Measurements from ENCODE around the gene CARHSP1. TPM values are rescaled to one million over a fixed set of nuclear protein-coding genes. Genes with fewer than 3 reads are reported as not detected.

Gene CARHSP1
- total and polyA plus RNA-seq, 2 of the 8 experiments (the other 6 are each of a cell fraction or from before 2014, with no cell fraction given), result 292 to 300 TPM

- Histone ChIP-seq H3K4ac (replicated peaks; ENCODE audit: insufficient read length, low read depth, low read length) (no peak overlapping the region), H2BK5ac (ENCODE audit: low read depth, low read length) (peak overlapping the region; percentile 16; the same call in 1 of the 2 replicates), H3K27ac (ENCODE audit: low read depth, low read length) (no peak overlapping the region), H2BK120ac (replicated peaks; ENCODE audit: low read depth, low read length) (no peak overlapping the region), H3K14ac (ENCODE audit: insufficient read length) (no peak overlapping the region), H3K36me3 (ENCODE audit: control insufficient read depth in 2 of 4, insufficient read depth in 4 of 4, low read length in 3 of 4) (no peaks in the 10 kb centered on the region), H4K8ac (ENCODE audit: extremely low read depth, insufficient read depth, low read length) (no peak overlapping the region), H2BK12ac (ENCODE audit: low read depth, low read length) (no peak overlapping the region), H3K56ac (replicated peaks; ENCODE audit: insufficient read length, low read depth, low read length) (no peak overlapping the region), H4K5ac (ENCODE audit: insufficient read length, low read depth, low read length) (no peak overlapping the region), H3K9me3 (ENCODE audit: insufficient read depth in 2 of 2, low read depth in 1 of 2, low read length in 1 of 2) (no peaks in the 10 kb centered on the region), H4K20me1 (replicated peaks in 1 of 2; ENCODE audit: control insufficient read depth in 1 of 2, insufficient read depth in 2 of 2, low read length in 2 of 2) (peaks cover 0 to 8% of the 10 kb centered on the region in 2 experiments), H2BK20ac (ENCODE audit: low read length) (no peak overlapping the region), H3K79me2 (ENCODE audit: control insufficient read depth in 1 of 2, insufficient read depth in 2 of 2, low read length in 2 of 2) (peaks cover 0 to 12% of the 10 kb centered on the region in 2 experiments; a peak in 2 of 4 replicates), H3K9ac (replicated peaks in 1 of 4; ENCODE audit: extremely low read depth in 1 of 4, low read depth in 3 of 4, low read length in 3 of 4) (no peak overlapping the region), H3K79me1 (ENCODE audit: low read depth, low read length) (peaks cover 4% of the 10 kb centered on the region), H3K4me2 (ENCODE audit: insufficient read depth in 1 of 2, low read depth in 2 of 2, low read length in 2 of 2) (no peak overlapping the region), H3K27me3 (replicated peaks in 1 of 4; ENCODE audit: control insufficient read depth in 3 of 4, extremely low read depth in 1 of 4, insufficient read depth in 3 of 4, low read length in 3 of 4) (no peaks in the 10 kb centered on the region), H3K23ac (ENCODE audit: insufficient read length) (no peak overlapping the region), H3K4me3 (ENCODE audit: extremely low read depth in 1 of 4, insufficient read depth in 2 of 4, low read depth in 3 of 4, low read length in 4 of 4) (no peak overlapping the region), H2BK15ac (ENCODE audit: low read length) (no peak overlapping the region), H2AFZ (ENCODE audit: low read length) (no peak overlapping the region), H4K91ac (replicated peaks; ENCODE audit: insufficient read length, low read length) (no peak overlapping the region), H3K18ac (ENCODE audit: extremely low read depth, low read length) (no peak overlapping the region), H3K4me1 (replicated peaks in 1 of 4; ENCODE audit: control insufficient read depth in 3 of 4, insufficient read depth in 4 of 4, low read length in 3 of 4) (peaks cover 0 to 4% (median 3%) of the 10 kb centered on the region in 4 experiments; a peak in 2 of 7 replicates), H2AK5ac (ENCODE audit: low read depth, low read length) (no peak overlapping the region), H3K23me2 (ENCODE audit: low read depth, low read length) (peaks cover 16% of the 10 kb centered on the region)
- ChIA-PET POLR2A (ENCODE audit: partially characterized antibody) (interaction anchor here (0.6 to 29.1 kb wide), 2 partner anchors 14 to 202 kb away, joined by 3 to 456 read pairs; partner anchors contain the start of gene CARHSP1), CTCF (ENCODE audit: partially characterized antibody) (interaction anchor here (0.6 to 10.5 kb wide), 10 partner anchors 9 to 305 kb away, joined by 3 to 90 read pairs (median 4); partner anchors contain the start of gene LITAFD)
- FAIRE-seq (no peak), DNase-seq (ENCODE audit: low read depth in 1 of 2, low spot score in 2 of 2) (no peak)
- 95% methylated on average over 5 of the region's 5 CpGs; no CpG with 5 or more reads in 1 of the 2 experiments for WGBS, 2 experiments (ENCODE audit: extremely low coverage in 1 of 2, insufficient coverage in 1 of 2, insufficient read length in 1 of 2, insufficient replicate concordance in 2 of 2, low coverage in 1 of 2, low lambda C conversion rate in 2 of 2, missing lambda C conversion rate in 1 of 2)
- TF ChIP-seq CBX8 (IDR thresholded peaks at IDR 0.05; ENCODE audit: borderline replicate concordance, low read depth, low read length) (no peak), RXRA (IDR thresholded peaks at IDR 0.05; ENCODE audit: insufficient read depth, low read depth, low read length) (no peak), TBP (IDR thresholded peaks at IDR 0.05; ENCODE audit: low read depth, low read length) (no peak), CTCF (IDR thresholded peaks at IDR 0.05; ENCODE audit: control extremely low read depth in 1 of 3, insufficient read depth in 1 of 3, low read depth in 1 of 3, low read length in 3 of 3) (no peak), SP1 (IDR thresholded peaks at IDR 0.05; ENCODE audit: low read depth, low read length) (no peak), SAP30 (IDR thresholded peaks at IDR 0.05; ENCODE audit: insufficient read depth, insufficient replicate concordance, low read length) (no peak), YY1 (IDR thresholded peaks at IDR 0.05; ENCODE audit: low read depth, low read length) (no peak), RBBP5 (IDR thresholded peaks at IDR 0.05; ENCODE audit: borderline replicate concordance, low read depth, low read length) (no peak), BRCA1 (IDR thresholded peaks at IDR 0.05; ENCODE audit: low read depth, low read length) (no peak), RNF2 (IDR thresholded peaks at IDR 0.05; ENCODE audit: borderline replicate concordance, low read depth, low read length, missing control alignments, poor library complexity, severe bottlenecking) (no peak)
Observed at GRCh38 chr16:8872071-8872470, 3.3 kb upstream of the CARHSP1 start.
